Ovary (tissue), 3 donors: ENCODE measurements around the gene PHACTR3.

Experiments used
- EP300 ChIP-seq: sonication (generic); formaldehyde crosslinking; IDR thresholded peaks from one replicate; pipeline ENCODE4 v1.6.1; 2017; ENCODE audit warnings: antibody characterized with exemption
- POLR2A ChIP-seq: fragments of 450-650 bp; IDR thresholded peaks from one replicate; pipeline ENCODE4 v1.6.1; 2017; ENCODE audit warnings: antibody characterized with exemption, mild to moderate bottlenecking, moderate library complexity
- TF ChIP-seq, protein P1 (sequence below), 3 donors: fragments of 450-650 bp in 2 of 3; fragments of 200-600 bp in 1 of 3; IDR thresholded peaks; one replicate each; pipeline versions ENCODE4 v1.5.1 to v1.8.0; 2016 to 2022; ENCODE audit warnings: antibody characterized with exemption in 3 of 3, mild to moderate bottlenecking in 1 of 3
- donor health status: DM: no; HTN: no; CAD: no.

DNA sequence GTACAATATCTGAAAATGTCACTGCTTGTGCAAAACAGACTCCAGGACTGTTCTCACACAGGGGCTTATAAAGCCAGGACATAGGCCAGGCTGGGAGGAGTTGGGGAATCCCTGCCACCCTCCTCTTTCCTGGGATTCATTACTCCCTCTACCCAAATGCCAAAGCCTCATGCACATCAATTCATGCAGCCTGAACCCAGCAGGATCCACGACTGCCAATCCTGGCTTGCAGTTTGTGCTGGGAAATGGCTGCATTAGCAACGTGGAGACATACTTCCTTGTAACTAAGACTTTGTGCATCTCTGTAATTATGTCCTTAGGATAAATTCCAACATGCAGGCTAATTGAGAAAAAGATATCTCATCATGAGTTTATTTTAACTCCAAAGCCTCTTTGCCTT, 185.3 kb downstream of the PHACTR3 start:
- TF ChIP-seq POLR2A, result no peak
- no peak for TF ChIP-seq EP300
- TF ChIP-seq, protein P1, sequence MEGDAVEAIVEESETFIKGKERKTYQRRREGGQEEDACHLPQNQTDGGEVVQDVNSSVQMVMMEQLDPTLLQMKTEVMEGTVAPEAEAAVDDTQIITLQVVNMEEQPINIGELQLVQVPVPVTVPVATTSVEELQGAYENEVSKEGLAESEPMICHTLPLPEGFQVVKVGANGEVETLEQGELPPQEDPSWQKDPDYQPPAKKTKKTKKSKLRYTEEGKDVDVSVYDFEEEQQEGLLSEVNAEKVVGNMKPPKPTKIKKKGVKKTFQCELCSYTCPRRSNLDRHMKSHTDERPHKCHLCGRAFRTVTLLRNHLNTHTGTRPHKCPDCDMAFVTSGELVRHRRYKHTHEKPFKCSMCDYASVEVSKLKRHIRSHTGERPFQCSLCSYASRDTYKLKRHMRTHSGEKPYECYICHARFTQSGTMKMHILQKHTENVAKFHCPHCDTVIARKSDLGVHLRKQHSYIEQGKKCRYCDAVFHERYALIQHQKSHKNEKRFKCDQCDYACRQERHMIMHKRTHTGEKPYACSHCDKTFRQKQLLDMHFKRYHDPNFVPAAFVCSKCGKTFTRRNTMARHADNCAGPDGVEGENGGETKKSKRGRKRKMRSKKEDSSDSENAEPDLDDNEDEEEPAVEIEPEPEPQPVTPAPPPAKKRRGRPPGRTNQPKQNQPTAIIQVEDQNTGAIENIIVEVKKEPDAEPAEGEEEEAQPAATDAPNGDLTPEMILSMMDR (IDR thresholded peaks at IDR 0.05), result no peak
